Activated CD8-positive, alpha-beta memory T cell treated with anti-CD3 and anti-CD28 coated beads for 48 hours (primary cell): ENCODE results near the gene NRG2.
A peak's percentile ranks its signal among the peaks of the same experiment; 100 is the strongest.

Experiments
- DNase-seq, 3 experiments: peaks; one replicate each; pipeline ENCODE4 v3.0.0-alpha.2; 2020; ENCODE audit warnings: low read depth in 2 of 3, low spot score in 2 of 3

Gene NRG2

DNA sequence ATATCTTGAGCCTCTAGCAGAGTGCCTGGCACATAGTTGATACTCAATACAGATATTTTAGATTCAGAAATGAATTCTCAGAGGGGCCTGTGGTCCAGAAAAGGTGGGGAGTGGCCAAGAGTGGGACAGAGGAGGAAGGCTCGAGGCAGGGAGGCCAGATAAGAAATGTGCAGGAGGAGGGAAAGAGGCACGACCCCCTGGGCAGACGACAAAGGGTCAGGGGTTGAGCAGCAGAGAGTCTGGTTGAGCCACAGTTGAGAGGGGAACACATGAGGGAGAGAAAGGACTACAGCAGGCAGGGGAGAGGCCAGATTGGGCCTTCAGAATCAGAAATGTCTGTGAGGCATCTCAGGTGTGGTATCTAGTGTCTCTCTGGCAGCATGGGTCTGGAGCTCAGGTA, 158.4 kb downstream of the NRG2 start:
- DNase-seq = no peak

DNA sequence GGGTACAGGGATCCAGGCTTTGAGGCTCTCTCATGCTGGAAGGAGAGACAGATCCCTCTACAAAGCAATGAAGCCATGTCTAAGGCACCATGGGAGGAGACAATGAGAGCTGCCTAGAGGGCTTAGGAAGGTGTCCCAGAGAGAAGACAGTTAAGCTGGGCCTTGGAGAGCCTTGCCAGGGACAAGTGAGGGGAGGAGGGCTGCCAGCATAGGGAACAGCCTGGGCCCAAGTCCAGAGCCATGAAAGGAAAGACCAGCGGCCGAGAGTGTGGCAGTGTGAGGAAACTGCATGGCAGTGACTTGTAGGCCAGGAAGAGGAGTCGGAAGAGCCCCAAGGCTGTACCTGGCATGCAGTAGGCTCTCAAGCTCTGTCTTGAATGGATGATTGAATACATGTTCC, 159.0 kb downstream of the NRG2 start:
- no peak for DNase-seq

DNA sequence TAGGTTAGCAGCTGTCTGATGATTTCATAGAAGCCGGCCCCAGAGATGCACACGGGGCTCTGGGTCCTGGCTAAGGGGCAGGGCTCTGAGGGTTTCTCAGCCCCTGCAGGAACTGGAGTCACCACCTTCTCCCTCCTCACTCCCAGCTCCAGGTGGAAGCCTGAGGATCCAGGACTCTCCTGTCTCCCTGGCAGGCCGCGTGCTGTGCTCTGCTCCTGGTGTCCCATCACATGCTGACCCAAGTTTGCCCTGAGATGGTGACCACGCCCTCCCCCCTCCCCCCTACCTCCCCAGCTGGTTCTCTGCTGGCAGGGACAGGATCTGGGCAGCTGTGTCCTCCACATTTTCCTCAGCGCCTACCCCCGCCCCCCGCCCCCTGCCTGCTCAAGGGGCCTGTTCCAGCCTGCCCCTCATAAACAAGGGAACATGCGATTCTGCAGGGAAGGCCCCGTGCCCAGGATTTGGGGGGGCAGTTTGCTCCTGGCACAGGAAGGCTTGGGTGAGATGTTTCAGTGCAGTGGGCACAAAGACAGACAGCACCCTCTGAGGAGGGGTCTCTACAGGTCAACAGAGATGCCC, 160.0 kb downstream of the NRG2 start:
- DNase-seq = no peak

DNA sequence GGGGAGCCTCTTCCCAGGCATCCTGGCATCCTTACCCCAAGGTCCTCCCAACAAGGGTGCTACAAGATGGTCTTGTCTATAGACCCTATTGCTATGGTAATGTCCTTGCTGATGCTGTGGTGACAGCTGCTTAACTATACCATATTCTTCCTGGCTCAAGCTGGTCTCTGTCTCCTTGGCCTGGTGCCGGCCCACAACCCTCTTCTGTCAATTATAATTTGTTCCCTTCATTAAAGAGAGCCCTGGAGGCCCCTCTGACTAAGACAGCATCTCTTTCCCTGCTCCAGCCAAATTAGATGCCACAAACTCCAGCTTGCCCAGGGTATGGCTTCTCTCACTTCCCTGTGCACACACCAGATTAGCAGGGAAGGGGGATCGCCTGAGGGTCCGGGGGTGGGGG, 160.8 kb downstream of the NRG2 start:
- no peak for DNase-seq

DNA sequence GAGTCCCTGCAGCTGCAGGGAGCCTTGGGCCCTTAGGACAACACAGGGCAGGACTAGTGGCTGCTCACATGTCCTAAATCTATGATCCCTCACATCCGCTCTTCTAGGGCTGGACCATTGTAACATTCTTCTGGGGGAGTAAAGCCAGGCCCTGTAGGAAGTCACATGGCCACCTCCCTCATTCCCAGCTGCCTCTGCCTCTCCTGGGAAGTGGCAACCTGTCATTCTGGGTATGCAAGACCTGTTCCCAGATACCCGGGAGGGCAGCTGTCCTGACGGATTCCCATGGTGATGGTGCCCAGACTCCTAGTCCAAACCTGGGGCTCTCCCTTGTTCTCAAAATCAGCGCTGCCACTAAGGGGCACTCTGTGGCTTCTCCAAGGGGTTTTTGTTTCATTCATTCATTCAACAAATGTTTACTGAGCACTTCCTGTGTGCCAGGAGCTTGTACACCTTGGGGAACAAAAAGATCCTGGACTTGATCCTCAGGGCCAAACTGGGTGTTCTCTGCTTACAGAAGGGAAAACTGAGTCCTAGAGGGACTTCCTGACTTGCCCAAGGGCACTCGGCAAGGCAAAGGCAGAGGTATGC, 161.9 kb downstream of the NRG2 start:
- no peak for DNase-seq

DNA sequence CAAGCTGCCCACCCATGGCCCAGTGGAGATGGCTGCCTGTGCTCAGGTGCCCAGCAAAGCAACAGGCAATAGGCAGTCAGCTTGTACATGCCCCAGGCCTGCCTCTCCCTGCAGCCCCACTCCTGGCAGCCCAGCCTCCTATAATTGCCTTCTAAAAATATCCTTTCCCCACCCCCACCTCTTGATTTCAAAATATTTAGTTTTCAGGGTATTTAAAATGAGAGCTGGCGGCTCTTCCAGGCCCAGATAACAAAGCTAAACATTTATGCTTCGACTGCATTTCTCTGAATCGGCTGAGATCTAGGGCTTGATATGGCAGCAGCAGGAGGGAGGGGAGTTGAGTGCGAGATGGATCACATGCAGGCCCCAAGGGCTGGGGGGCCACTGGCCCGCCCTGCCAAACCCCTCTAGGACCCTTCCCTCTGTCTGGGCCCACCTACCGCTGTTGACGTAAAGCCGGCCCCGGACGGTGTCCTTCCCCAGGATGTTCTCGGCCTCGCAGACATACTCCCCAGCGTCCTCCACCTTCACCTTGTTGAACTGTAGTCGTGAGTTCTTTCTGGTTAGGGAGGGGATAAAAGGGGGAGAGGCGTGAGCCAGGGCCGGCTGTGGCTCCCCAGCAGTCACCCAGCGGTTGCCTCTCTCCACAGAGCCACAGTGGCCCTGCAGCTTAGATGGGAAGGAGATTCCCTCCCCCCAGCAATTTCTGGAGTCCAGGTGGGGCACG, 162.5 kb downstream of the NRG2 start:
- no peak for DNase-seq

DNA sequence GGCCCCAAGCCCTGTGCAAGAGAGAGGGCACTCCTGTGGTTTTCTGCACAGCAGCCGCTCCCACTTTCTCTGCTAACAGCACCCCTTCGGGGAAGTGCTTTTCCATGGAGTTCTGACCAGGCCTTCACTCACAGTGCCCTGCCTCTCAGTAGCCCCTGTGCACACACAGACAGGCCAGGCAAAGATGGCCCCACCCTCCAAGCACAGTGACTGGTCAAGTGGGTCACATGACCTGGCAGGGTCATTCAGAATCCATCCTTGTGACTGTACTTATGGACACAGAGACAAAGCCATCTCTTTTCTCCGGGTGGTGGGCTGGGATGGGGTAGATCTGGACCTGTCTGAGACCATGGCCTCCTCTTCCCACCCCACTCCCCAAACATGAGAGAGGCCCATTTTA, 165.0 kb downstream of the NRG2 start:
- DNase-seq = no peak

DNA sequence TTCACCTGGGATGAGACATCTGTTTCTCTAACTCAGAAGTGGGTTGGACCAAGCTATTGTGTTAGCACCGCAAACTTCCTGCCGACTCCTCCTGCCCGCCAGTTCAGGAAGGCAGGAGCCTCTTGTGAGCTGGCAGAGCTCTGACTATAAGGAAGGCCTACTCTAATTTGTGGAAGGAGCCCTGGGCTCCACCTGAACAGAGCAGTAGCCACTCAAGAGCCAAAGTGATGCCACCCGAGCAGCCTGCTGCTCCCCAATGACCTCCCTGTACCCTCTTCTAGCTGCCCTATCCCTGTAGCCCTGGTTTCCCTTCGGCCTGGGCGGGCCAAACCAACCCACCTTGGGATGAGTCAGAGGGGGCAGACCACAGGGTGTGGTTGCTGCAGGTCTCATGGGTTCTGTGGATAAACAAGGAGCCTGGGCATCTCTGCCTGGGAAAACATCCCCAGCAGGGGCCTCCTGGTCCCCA, 165.9 kb downstream of the NRG2 start:
- DNase-seq = no peak

DNA sequence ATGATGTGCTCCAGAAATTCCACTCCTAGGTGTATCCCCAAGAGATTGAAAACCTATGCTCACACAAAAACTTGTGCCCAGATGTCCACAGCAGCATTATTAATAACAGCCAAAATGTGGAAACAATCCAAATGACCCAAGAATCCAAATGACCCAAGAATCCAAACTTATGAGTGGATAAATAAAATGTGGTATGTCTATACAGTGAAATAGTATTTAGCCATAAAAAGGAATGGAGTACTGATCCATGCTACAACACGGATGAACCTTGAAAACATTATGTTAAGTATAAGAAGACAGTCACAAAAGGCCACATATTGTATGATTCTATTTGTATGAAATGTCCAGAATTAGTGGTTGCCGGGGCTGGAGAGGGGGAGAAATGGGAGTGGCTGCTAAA, 167.1 kb downstream of the NRG2 start:
- no peak for DNase-seq

DNA sequence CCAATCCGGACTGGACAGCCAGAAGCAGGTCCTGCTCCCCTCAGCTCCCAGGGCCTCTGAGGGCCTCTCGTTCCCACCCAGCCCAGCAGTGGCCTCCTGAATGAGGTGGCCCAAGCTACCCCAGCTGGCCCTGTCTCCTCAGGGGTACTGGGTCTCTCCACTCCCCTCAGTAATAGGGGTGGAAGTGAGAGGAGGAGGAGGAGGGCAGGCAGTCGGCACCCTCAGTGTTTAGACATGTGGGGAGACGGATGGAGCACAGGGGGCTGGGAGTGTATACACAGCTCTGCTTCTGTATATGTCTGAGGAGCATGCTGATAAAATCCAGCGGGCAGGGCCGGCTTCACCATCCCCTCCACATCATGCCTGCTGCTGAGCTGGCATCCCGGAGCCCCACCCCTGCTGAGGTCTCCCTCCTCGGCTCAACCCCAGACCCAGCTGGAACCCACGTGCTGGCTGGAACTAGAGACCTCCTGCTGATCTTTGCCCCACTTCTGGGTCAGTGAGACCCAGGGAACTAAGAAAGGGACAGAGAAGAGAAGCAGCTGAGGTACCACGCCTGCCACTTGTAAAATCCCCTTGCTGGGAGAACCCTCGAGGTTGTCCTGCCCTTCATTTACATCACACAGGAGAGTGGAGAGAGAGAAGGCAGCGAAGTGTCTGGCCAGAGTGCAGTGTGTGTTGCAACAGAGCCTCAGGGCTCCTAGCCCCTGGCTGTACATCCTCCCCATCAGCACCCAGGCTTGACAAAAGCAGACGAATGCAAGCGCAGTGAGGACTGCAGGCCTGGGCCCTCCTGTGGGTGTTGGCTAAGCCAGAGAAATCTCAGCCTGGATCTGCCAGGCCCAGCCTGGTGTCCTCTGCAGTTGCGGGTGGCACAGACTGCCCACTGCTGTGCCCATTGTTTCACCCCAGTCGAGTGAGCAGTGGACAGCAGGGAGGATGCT, 170.0 kb downstream of the NRG2 start:
- no peak for DNase-seq

DNA sequence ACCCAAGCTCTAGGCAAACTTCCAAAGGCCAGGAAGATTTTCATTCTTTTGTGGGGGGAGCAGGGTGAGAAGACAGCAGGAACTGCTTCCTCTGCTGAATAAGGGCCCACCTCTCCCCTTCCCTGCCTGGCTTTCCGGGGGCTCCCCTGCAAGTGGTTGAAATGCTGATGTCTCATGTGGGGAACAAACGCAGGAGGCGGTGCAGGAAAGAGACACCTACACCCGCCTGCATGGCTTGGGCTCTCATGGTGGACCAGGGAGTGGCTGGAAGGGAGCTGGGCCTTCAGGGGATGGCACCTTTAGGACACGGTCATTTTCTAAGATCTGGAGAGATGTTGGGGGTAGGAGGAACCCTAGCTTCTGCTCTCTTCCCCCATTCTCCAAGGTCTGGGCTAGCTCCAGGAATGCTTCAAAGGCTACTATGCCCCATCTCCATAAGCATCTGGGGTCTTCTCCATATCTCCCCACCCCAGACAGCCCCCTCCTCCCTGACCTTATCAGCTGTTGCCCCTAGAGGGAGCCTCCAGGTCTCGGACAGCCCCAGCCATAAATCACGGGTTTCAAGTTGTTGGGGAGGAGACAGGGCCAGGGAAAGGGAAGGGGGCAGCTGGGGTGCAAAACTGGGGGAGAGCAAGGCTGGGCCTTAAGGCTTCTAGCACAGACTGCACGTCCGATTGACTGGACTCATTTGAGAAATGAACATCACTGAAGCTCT, 170.9 kb downstream of the NRG2 start:
- DNase-seq = no peak

DNA sequence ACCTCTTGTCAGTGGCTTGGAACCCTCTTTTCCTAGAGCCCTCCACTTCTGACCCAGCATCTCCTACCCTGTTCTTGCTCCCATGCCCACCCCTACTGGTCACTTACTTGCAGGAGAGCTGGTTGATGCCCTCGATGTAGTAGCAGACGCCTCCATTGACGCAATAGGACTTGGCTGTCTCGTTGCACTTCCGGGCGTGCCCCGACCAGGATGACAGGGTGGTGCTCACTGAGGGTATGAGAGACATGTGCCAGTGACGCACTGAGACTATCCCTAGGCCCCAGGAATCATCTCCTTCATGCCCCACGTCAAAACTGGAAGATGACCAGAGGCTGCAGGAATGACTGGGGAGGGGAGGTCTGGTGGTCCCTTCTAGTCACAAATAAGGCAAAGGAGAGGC, 171.5 kb downstream of the NRG2 start:
- DNase-seq = no peak

DNA sequence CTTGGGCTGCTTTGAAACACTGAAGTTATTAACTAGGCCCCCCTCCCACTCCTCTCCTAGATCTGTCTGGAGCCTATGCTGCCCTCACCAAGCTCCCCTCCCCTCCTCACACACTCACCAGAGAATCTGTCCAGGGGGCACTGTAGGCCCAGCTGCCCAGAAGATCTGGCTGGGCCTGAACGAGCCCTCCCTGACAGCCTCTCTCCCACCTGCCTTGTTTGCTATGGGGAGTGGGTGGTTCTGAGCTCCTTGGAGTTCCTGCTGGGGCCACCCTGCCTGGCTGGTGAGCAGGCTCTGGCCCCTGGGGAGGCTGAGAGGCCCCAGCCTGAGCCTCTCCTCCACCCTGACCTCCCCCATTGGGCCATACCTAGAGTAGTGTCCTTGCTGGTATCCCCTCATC, 172.4 kb downstream of the NRG2 start:
- no peak for DNase-seq

DNA sequence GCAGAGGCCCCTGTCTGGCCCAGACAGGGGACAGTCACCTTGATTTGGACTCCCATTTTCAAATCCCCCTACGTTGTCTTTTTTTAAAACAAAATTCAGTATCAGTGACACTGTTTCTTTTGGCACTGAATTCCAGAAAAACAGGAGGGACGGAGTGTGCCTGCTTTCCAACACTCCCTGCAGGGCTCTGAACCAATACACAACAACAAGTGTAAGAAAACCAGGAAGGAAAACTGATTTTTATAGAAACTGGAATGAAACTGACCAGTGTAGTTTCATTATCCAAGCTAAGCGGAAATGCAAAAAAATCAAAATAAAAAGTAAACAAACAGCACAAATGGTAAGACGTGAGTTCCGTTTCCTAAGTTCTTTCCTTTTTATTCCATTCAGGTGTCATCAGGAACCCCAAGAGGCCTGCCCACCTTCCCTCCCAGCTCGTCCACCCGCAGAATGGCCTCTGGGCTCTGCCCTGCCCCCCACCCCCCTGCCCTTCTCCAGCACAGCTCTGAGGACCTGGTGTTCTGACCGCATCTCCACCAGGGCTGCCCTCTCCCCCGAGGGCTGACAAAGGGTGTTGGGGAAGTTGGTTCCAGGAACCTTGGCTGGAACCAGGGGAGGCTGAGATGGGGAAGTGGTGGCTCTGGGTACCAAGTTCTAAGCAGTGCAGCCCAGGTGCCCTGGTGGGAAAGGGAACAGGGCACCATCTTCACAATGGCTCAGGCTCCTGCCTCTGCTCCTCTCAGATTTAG, 173.9 kb downstream of the NRG2 start:
- no peak for DNase-seq

DNA sequence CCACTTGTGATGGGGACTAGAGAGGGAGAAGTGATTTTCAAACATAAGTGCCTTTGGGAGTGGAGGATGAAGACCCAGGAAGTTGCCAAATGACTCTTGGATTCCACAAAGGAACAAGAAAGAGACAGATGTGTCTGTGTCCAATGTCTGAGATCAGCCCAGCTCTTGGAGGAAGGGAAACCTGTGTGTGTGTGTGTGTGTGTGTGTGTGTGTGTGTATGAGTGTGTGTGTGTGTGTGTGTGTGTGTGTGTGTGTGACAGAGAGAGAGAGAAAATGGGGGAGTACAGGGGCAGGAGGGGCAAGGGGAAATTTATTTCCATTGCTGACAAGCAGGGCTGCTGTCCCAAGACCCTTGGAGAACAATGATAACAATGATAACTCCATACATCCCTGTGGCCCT, 175.5 kb downstream of the NRG2 start:
- DNase-seq = no peak

DNA sequence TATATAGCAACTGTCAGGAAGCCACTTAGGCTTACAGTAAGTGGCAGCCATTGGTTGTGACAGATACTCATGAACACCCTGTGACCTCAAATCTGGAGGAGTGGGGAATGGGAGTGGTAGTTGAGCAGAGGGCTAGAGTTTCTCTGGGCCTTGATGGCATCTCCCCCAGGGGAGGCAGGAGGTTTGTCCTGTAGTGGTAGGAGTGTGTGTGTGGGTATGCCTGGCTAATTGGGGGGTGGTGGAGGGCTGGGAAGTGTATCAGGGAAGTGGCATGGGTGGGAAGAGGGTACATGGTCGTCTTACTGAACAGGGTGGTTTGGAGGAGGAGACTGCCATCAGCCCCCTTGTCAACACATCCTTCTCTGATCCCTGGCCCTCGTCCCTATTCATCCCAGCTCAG, 176.0 kb downstream of the NRG2 start:
- no peak for DNase-seq

DNA sequence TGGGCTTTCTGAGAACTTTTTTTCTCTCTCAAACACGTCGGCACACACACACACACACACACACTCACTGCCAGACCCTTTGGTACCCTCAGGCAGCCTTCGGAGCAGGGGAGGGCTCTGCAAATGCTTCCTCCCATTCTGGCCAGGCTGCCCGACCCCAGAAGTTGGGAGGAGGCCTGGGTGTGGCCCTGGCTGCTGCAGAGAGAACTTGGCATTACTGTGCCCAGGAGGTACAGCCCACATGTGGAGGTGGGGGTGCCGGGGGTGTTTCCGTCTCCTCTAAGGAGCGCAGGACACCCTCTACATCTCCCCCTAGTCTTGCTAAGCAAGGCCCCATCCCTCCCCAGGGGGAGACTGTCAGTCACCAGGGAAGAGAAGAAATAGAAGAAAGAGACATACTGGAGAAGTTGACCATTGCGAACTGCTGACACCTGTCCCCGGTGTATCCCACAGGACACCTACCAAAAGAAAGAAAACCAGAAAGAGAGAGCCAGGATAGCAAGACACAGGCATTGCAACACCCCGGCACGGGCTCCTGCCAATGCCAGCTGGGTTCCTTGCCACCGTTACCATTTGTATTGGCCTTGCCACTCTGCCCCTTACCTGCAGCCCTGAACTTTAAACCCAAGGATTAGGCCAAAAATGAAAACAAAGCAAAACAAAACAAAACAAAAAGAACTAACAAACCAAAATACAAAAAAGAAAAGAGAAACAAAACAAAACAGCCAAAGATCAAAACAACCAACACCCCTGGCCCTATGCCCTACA, 178.2 kb downstream of the NRG2 start:
- no peak for DNase-seq

DNA sequence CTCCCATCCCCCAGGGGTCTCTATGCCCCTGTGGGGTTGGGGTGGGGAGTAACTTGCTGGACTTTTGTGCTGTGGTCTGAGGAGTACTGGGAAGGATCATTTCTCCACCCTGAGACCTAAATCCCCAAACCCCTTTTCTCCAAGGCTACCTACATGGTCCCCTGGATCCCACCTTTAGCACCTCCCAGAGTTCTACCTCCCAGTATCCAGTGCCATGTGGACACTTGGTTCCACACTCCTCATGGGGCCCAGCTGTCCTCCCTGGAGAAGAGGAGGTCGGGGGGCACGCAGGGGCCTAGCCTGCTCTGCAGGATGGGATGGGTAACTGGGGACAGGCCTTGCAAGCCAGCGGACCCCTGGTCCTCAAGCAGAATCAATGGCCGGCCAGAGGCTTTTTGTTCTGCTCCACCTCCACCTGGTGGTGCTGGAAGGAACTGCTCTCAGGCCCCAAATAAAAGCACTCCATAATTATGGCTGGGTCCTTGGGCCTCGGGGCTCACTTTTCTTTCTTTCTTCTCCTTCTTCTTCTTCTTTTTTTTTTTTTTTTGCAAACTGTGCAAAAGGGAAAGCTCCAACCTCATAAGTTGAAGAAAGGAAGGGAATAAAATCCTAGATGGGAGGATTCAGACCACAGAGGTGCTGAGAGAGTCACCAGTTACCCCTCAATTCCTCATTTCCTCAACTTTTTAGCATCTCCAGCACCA, 179.1 kb downstream of the NRG2 start:
- peak in 2 of 3 experiments; percentile 12 to 18 for DNase-seq

DNA sequence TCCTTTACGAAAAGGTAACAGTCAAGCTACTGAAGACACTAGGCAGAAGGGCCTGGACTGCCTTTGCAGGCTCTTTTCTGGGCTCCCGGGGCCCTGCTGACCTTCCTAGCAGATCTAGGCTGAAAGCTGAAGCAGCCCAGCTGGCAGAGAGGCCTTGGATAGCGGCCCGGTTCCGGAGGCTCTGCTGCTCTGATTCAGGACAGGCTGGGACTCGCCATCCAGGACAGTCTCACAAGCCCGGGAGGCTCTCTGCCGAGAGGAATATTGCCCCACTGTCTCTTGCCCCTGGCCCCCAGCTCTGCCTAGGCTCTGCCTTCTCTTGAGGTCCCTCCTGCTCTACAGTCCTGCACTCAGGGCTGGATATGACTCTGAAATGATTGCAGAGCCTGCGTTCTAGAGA, 179.7 kb downstream of the NRG2 start:
- DNase-seq = no peak
